H9 (cell line): Measurements from ENCODE around the gene FAM171A1. TPM values are rescaled to one million over a fixed set of nuclear protein-coding genes. Genes with fewer than 3 reads are reported as not detected.

Source experiments
- DNase-seq: peaks from one replicate; pipeline ENCODE4 v3.0.0-alpha.2; 2017
- H2AFZ ChIP-seq: one replicate; pipeline ENCODE4 v1.6.1; 2013; ENCODE audit warnings: mild to moderate bottlenecking, low read length, control low read depth, moderate library complexity
- H2AK5ac ChIP-seq: 2 replicates; pipeline ENCODE4 v1.6.1; 2013; ENCODE audit warnings: low read length, control low read depth, mixed read lengths; ENCODE audit not compliant: insufficient read length
- H2BK120ac ChIP-seq: one replicate; pipeline ENCODE4 v1.6.1; 2013; ENCODE audit warnings: low read depth, mild to moderate bottlenecking, low read length, control low read depth, inconsistent platforms; ENCODE audit not compliant: poor library complexity, severe bottlenecking
- H2BK12ac ChIP-seq: 2 replicates; pipeline ENCODE4 v1.6.1; 2013; ENCODE audit warnings: low read length, control low read depth, mixed read lengths, low read depth; ENCODE audit not compliant: insufficient read length
- H2BK15ac ChIP-seq: 2 replicates; pipeline ENCODE4 v1.6.1; 2013; ENCODE audit warnings: low read depth, low read length, control low read depth
- H2BK20ac ChIP-seq: one replicate; pipeline ENCODE4 v1.6.1; 2013; ENCODE audit warnings: low read depth, mild to moderate bottlenecking, low read length, control low read depth, inconsistent platforms; ENCODE audit not compliant: poor library complexity, severe bottlenecking
- H2BK5ac ChIP-seq: 2 replicates; pipeline ENCODE4 v1.6.1; 2013; ENCODE audit warnings: low read length, control low read depth, mixed read lengths; ENCODE audit not compliant: insufficient read length
- H3K14ac ChIP-seq: 2 replicates; pipeline ENCODE4 v1.6.1; 2013; ENCODE audit warnings: low read length, control low read depth; ENCODE audit not compliant: insufficient read depth
- H3K18ac ChIP-seq: 2 replicates; pipeline ENCODE4 v1.6.1; 2013; ENCODE audit warnings: low read depth, mild to moderate bottlenecking, mixed read lengths, low read length, control low read depth; ENCODE audit not compliant: insufficient read length
- H3K23ac ChIP-seq: 2 replicates; pipeline ENCODE4 v1.6.1; 2013; ENCODE audit warnings: low read length, control low read depth, mixed read lengths, low read depth; ENCODE audit not compliant: insufficient read length
- H3K23me2 ChIP-seq: 2 replicates; pipeline ENCODE4 v1.6.1; 2013; ENCODE audit warnings: low read depth, mild to moderate bottlenecking, mixed read lengths, low read length, control low read depth; ENCODE audit not compliant: insufficient read length, poor library complexity, severe bottlenecking
- H3K27ac ChIP-seq: 2 replicates; pipeline ENCODE4 v1.5.1; 2013; ENCODE audit warnings: low read length, control low read depth, mixed read lengths, low read depth; ENCODE audit not compliant: insufficient read length
- H3K27me3 ChIP-seq: 2 replicates; pipeline ENCODE4 v1.6.1; 2013; ENCODE audit warnings: low read length, control low read depth, inconsistent platforms; ENCODE audit not compliant: insufficient read depth
- H3K4ac ChIP-seq: 2 replicates; pipeline ENCODE4 v1.6.1; 2013; ENCODE audit warnings: low read depth, mild to moderate bottlenecking, control low read depth, inconsistent platforms, low read length, moderate library complexity
- H3K4me1 ChIP-seq: 2 replicates; pipeline ENCODE4 v1.6.1; 2013; ENCODE audit warnings: low read length, control low read depth, inconsistent platforms; ENCODE audit not compliant: insufficient read depth
- H3K4me2 ChIP-seq: 2 replicates; pipeline ENCODE4 v1.6.1; 2013; ENCODE audit warnings: low read length, control low read depth, mixed read lengths; ENCODE audit not compliant: insufficient read length, insufficient read depth
- H3K56ac ChIP-seq: 2 replicates; pipeline ENCODE4 v1.6.1; 2013; ENCODE audit warnings: low read depth, mild to moderate bottlenecking, mixed read lengths, low read length, control low read depth; ENCODE audit not compliant: insufficient read length
- H3K79me1 ChIP-seq: 2 replicates; pipeline ENCODE4 v1.6.1; 2013; ENCODE audit warnings: low read depth, mild to moderate bottlenecking, moderate library complexity, low read length, control low read depth, inconsistent platforms; ENCODE audit not compliant: insufficient read depth, poor library complexity, severe bottlenecking
- H3K79me2 ChIP-seq: 2 replicates; pipeline ENCODE4 v1.6.1; 2013; ENCODE audit warnings: low read length, control low read depth, inconsistent platforms; ENCODE audit not compliant: insufficient read depth
- H3K9ac ChIP-seq: 2 replicates; pipeline ENCODE4 v1.6.1; 2013; ENCODE audit warnings: low read length, control low read depth, mixed read lengths; ENCODE audit not compliant: insufficient read length; ENCODE audit errors: extremely low read depth
- H3K9me3 ChIP-seq: one replicate; pipeline ENCODE4 v1.6.1; 2013; ENCODE audit warnings: low read depth, low read length, inconsistent platforms; ENCODE audit not compliant: control insufficient read depth
- H3T11ph ChIP-seq: one replicate; pipeline ENCODE4 v1.6.1; 2013; ENCODE audit warnings: mild to moderate bottlenecking, low read length, control low read depth, inconsistent platforms
- H4K20me1 ChIP-seq: one replicate; pipeline ENCODE4 v1.6.1; 2013; ENCODE audit not compliant: control insufficient read depth, insufficient read length, insufficient read depth
- H4K5ac ChIP-seq: 2 replicates; pipeline ENCODE4 v1.6.1; 2013; ENCODE audit warnings: low read depth, mild to moderate bottlenecking, mixed read lengths, low read length, control low read depth; ENCODE audit not compliant: insufficient read length
- H4K8ac ChIP-seq: replicated peaks from 2 replicates; pipeline ENCODE4 v1.6.1; 2013; ENCODE audit warnings: low read length, control low read depth, mixed read lengths, low read depth; ENCODE audit not compliant: insufficient read length
- H4K91ac ChIP-seq: 2 replicates; pipeline ENCODE4 v1.6.1; 2013; ENCODE audit warnings: low read depth, mild to moderate bottlenecking, moderate library complexity, mixed read lengths, low read length, control low read depth; ENCODE audit not compliant: insufficient read length
- H3K27ac Mint-ChIP-seq, 3 experiments: 2 replicates in 2 of 3; 3 replicates in 1 of 3; pipeline ENCODE4 v1.8.0; 2020 to 2021; ENCODE audit warnings: mixed read lengths in 3 of 3, mild to moderate bottlenecking in 1 of 3, moderate library complexity in 1 of 3
- H3K27me3 Mint-ChIP-seq: 2 replicates; pipeline ENCODE4 v1.8.0; 2021; ENCODE audit warnings: low read depth, mild to moderate bottlenecking, moderate library complexity, mixed read lengths
- H3K36me3 Mint-ChIP-seq, 3 experiments: 2 replicates in 2 of 3; 3 replicates in 1 of 3; pipeline ENCODE4 v1.8.0; 2020 to 2021; ENCODE audit warnings: low read depth in 3 of 3, mixed read lengths in 3 of 3; ENCODE audit not compliant: insufficient read depth in 1 of 3
- H3K4me1 Mint-ChIP-seq, 2 experiments: 2 replicates each; pipeline ENCODE4 v1.8.0; 2020; ENCODE audit warnings: mixed read lengths in 2 of 2
- H3K4me3 Mint-ChIP-seq, 2 experiments: 2 replicates in 1 of 2; 3 replicates in 1 of 2; pipeline ENCODE4 v1.8.0; 2020 to 2021; ENCODE audit warnings: mild to moderate bottlenecking in 2 of 2, mixed read lengths in 2 of 2, moderate library complexity in 1 of 2
- H3K9me3 Mint-ChIP-seq, 2 experiments: 2 replicates in 1 of 2; 3 replicates in 1 of 2; pipeline ENCODE4 v1.8.0; 2020; ENCODE audit warnings: mild to moderate bottlenecking in 2 of 2, mixed read lengths in 2 of 2, moderate library complexity in 1 of 2
- WGBS: extraction: QIAGEN DNeasy Blood & Tissue Kit; methylation state at CpG from one replicate; pipeline ENCODE4 v1.1.7; 2013; ENCODE audit warnings: missing lambda C conversion rate, low lambda C conversion rate, mixed read lengths; ENCODE audit not compliant: insufficient read length; ENCODE audit errors: extremely low coverage; 5-methylcytosine and 5-hydroxymethylcytosine counted together
- total RNA-seq: library from RNA; stranded (reverse); gene quantifications from 2 replicates; pipeline ENCODE4 v1.2.1, GENCODE V29; 2021
- TF ChIP-seq, protein P1 (sequence below): fragments of 200-600 bp; sonication (generic); conservative IDR thresholded peaks from 3 replicates; pipeline ENCODE4 v1.8.0; 2021; ENCODE audit warnings: antibody characterized with exemption, mild to moderate bottlenecking

The FAM171A1 gene
- total RNA-seq, 1 experiment from 2014 or later: 37.4 TPM

GRCh38 chr10:15416034-15416433 lies 44.9 kb upstream of the FAM171A1 start:
- no peak overlapping the region for H4K91ac ChIP-seq
- H2AK5ac ChIP-seq: no peak overlapping the region
- H2AFZ ChIP-seq: no peak overlapping the region
- no peak overlapping the region for H3K56ac ChIP-seq
- Mint-ChIP-seq H3K4me1 (no peaks in the 10 kb centered on the region), H3K27me3 (peaks cover 3% of the 10 kb centered on the region; the same call in 1 of the 2 replicates), H3K4me3 (no peak overlapping the region), H3K36me3 (no peaks in the 10 kb centered on the region), H3K9me3 (0 out of 5 replicates have a peak, but pooled peaks cover 0 to 5% of the 10 kb centered on the region in 2 experiments), H3K27ac (no peak overlapping the region)
- H3K27me3 ChIP-seq: no peaks in the 10 kb centered on the region
- H2BK5ac ChIP-seq: no peak overlapping the region
- H3K23me2 ChIP-seq: no peaks in the 10 kb centered on the region
- no peak overlapping the region for H3K9ac ChIP-seq
- no peak overlapping the region for H2BK20ac ChIP-seq
- no peaks in the 10 kb centered on the region for H3K9me3 ChIP-seq
- H3K79me2 ChIP-seq: no peaks in the 10 kb centered on the region
- no peak overlapping the region for H3K18ac ChIP-seq
- no peak overlapping the region for H4K8ac ChIP-seq
- H3K4me1 ChIP-seq: no peaks in the 10 kb centered on the region
- no peak overlapping the region for H3K4me2 ChIP-seq
- H3T11ph ChIP-seq: no peak overlapping the region
- H3K79me1 ChIP-seq: no peaks in the 10 kb centered on the region
- no peak overlapping the region for H3K14ac ChIP-seq
- no peak overlapping the region for H3K4ac ChIP-seq
- no peak overlapping the region for H2BK120ac ChIP-seq
- DNase-seq: no peak
- H3K23ac ChIP-seq: no peak overlapping the region
- no peaks in the 10 kb centered on the region for H4K20me1 ChIP-seq
- H2BK12ac ChIP-seq: no peak overlapping the region
- no CpG with 5 or more reads among the region's 1 CpG for WGBS
- no peak overlapping the region for H4K5ac ChIP-seq
- no peak overlapping the region for H3K27ac ChIP-seq
- TF ChIP-seq, protein P1, sequence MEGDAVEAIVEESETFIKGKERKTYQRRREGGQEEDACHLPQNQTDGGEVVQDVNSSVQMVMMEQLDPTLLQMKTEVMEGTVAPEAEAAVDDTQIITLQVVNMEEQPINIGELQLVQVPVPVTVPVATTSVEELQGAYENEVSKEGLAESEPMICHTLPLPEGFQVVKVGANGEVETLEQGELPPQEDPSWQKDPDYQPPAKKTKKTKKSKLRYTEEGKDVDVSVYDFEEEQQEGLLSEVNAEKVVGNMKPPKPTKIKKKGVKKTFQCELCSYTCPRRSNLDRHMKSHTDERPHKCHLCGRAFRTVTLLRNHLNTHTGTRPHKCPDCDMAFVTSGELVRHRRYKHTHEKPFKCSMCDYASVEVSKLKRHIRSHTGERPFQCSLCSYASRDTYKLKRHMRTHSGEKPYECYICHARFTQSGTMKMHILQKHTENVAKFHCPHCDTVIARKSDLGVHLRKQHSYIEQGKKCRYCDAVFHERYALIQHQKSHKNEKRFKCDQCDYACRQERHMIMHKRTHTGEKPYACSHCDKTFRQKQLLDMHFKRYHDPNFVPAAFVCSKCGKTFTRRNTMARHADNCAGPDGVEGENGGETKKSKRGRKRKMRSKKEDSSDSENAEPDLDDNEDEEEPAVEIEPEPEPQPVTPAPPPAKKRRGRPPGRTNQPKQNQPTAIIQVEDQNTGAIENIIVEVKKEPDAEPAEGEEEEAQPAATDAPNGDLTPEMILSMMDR: no peak
- no peak overlapping the region for H2BK15ac ChIP-seq
